Measurements from ENCODE around the gene FBXL15.

The FBXL15 gene

GRCh38 chr10:102424916-102425315 lies 4.3 kb downstream of the FBXL15 start:
- no peak for ATAC-seq
- TF ChIP-seq ESRRG (CRISPR knock-in tag; IDR thresholded peaks at IDR 0.05): no peak
- TF ChIP-seq ZNF70 (CRISPR knock-in tag; IDR thresholded peaks at IDR 0.05): no peak
- TF ChIP-seq TCF4 (CRISPR knock-in tag; IDR thresholded peaks at IDR 0.05; ENCODE audit: borderline replicate concordance): no peak
- TF ChIP-seq TOX (CRISPR knock-in tag; IDR thresholded peaks at IDR 0.05; ENCODE audit: borderline replicate concordance): no peak
- TF ChIP-seq SNAI2 (CRISPR knock-in tag; IDR thresholded peaks at IDR 0.05): no peak
- TF ChIP-seq RARB (CRISPR knock-in tag; IDR thresholded peaks at IDR 0.05): no peak
- no peak for TF ChIP-seq CSDC2 (CRISPR knock-in tag; IDR thresholded peaks at IDR 0.05)
- no peak for TF ChIP-seq ZNF565 (CRISPR knock-in tag; conservative IDR thresholded peaks at IDR 0.05; ENCODE audit: low read depth)

DNA sequence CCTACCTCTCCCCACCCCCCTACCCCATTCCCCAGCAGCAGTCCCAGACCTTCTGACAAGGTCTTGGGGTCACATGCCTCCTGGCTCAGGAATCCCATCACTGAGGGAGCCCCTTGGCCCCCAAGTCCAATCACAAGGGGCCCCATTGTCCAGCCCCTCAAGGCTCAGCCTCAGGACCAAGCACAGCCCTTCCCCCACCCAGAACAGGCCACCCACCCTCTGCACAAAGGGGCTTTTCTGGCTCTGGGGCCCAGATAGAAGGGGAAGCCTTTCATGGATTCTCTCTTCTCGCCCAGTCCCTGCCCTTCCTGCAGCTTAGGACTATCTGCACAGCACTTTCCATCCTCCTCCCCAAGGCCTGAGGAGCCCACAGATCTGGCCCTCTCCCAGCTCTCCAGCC lies 4.8 kb downstream of the FBXL15 start:
- ATAC-seq: no peak
- TF ChIP-seq, protein P1, sequence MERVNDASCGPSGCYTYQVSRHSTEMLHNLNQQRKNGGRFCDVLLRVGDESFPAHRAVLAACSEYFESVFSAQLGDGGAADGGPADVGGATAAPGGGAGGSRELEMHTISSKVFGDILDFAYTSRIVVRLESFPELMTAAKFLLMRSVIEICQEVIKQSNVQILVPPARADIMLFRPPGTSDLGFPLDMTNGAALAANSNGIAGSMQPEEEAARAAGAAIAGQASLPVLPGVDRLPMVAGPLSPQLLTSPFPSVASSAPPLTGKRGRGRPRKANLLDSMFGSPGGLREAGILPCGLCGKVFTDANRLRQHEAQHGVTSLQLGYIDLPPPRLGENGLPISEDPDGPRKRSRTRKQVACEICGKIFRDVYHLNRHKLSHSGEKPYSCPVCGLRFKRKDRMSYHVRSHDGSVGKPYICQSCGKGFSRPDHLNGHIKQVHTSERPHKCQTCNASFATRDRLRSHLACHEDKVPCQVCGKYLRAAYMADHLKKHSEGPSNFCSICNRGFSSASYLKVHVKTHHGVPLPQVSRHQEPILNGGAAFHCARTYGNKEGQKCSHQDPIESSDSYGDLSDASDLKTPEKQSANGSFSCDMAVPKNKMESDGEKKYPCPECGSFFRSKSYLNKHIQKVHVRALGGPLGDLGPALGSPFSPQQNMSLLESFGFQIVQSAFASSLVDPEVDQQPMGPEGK (CRISPR knock-in tag; IDR thresholded peaks at IDR 0.05; ENCODE audit: borderline replicate concordance): no peak
- no peak for TF ChIP-seq CSDC2 (CRISPR knock-in tag; IDR thresholded peaks at IDR 0.05)
- TF ChIP-seq BACH2 (CRISPR knock-in tag; IDR thresholded peaks at IDR 0.05; ENCODE audit: borderline replicate concordance): no peak
- no peak for TF ChIP-seq PPARA (CRISPR knock-in tag; IDR thresholded peaks at IDR 0.05; ENCODE audit: borderline replicate concordance)
- TF ChIP-seq OSR1 (CRISPR knock-in tag; IDR thresholded peaks at IDR 0.05): no peak
- no peak for TF ChIP-seq TCF4 (CRISPR knock-in tag; IDR thresholded peaks at IDR 0.05; ENCODE audit: borderline replicate concordance)
- TF ChIP-seq SNAI2 (CRISPR knock-in tag; IDR thresholded peaks at IDR 0.05): no peak
- no peak for TF ChIP-seq ARNTL (CRISPR knock-in tag; IDR thresholded peaks at IDR 0.05; ENCODE audit: borderline replicate concordance, low read depth)
- no peak for TF ChIP-seq ZNF8 (CRISPR knock-in tag; IDR thresholded peaks at IDR 0.05)
- TF ChIP-seq TOX (CRISPR knock-in tag; IDR thresholded peaks at IDR 0.05; ENCODE audit: borderline replicate concordance): no peak

DNA sequence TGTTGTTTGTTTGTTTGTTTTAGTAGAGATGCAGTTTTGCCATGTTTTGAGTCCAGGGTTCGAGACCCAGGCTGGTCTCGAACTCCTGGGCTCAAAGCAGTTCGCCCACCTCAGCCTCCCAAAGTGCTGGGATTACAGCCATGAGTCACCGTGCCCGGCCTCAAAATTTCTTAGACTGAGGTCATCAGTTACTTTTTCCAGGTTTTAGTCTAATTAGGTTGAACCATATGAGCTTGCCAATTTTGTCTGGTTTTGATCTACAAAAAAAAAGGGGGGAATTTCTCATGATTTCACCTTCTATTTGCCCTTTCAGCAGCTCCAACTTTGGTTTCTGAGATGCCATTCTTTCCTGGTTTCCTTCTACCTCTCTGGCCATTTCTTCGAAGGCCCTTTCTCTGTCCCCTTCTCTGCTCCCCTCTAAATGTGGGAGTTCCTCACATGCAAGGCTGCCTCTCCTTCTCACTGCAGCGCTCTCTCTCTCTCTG lies 6.2 kb downstream of the FBXL15 start:
- no peak for TF ChIP-seq CSDC2 (CRISPR knock-in tag; IDR thresholded peaks at IDR 0.05)
- no peak for TF ChIP-seq GLIS3 (CRISPR knock-in tag; IDR thresholded peaks at IDR 0.05)
- no peak for TF ChIP-seq BACH2 (CRISPR knock-in tag; IDR thresholded peaks at IDR 0.05; ENCODE audit: borderline replicate concordance)
- no peak for TF ChIP-seq TOX (CRISPR knock-in tag; IDR thresholded peaks at IDR 0.05; ENCODE audit: borderline replicate concordance)
- no peak for TF ChIP-seq ZFP3 (CRISPR knock-in tag; IDR thresholded peaks at IDR 0.05)
- no peak for TF ChIP-seq ZNF565 (CRISPR knock-in tag; conservative IDR thresholded peaks at IDR 0.05; ENCODE audit: low read depth)
- TF ChIP-seq RARB (CRISPR knock-in tag; IDR thresholded peaks at IDR 0.05): no peak
- no peak for TF ChIP-seq OSR1 (CRISPR knock-in tag; IDR thresholded peaks at IDR 0.05)
- no peak for TF ChIP-seq ARNTL (CRISPR knock-in tag; IDR thresholded peaks at IDR 0.05; ENCODE audit: borderline replicate concordance, low read depth)
- TF ChIP-seq TCF4 (CRISPR knock-in tag; IDR thresholded peaks at IDR 0.05; ENCODE audit: borderline replicate concordance): no peak
- TF ChIP-seq, protein P1 (CRISPR knock-in tag; IDR thresholded peaks at IDR 0.05; ENCODE audit: borderline replicate concordance): no peak
- ATAC-seq: no peak

- TF ChIP-seq ZC3H10 (CRISPR knock-in tag; IDR thresholded peaks at IDR 0.05) (no peak), OSR1 (CRISPR knock-in tag; IDR thresholded peaks at IDR 0.05) (no peak), ESRRG (CRISPR knock-in tag; IDR thresholded peaks at IDR 0.05) (no peak), ZFP30 (CRISPR knock-in tag; IDR thresholded peaks at IDR 0.05) (no peak), PPARA (CRISPR knock-in tag; IDR thresholded peaks at IDR 0.05; ENCODE audit: borderline replicate concordance) (no peak), ISL1 (CRISPR knock-in tag; IDR thresholded peaks at IDR 0.05) (no peak)
- TF ChIP-seq, protein P1 (CRISPR knock-in tag; IDR thresholded peaks at IDR 0.05; ENCODE audit: borderline replicate concordance): no peak
- TF ChIP-seq, protein P2, sequence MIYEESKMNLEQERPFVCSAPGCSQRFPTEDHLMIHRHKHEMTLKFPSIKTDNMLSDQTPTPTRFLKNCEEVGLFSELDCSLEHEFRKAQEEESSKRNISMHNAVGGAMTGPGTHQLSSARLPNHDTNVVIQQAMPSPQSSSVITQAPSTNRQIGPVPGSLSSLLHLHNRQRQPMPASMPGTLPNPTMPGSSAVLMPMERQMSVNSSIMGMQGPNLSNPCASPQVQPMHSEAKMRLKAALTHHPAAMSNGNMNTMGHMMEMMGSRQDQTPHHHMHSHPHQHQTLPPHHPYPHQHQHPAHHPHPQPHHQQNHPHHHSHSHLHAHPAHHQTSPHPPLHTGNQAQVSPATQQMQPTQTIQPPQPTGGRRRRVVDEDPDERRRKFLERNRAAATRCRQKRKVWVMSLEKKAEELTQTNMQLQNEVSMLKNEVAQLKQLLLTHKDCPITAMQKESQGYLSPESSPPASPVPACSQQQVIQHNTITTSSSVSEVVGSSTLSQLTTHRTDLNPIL (CRISPR knock-in tag; IDR thresholded peaks at IDR 0.05; ENCODE audit: low read depth): no peak
- ATAC-seq: no peak
These were observed 8.8 kb downstream of the FBXL15 start for GRCh38 chr10:102429468-102429867.

All from SK-N-SH treated with all-trans-retinoic acid at 6 μM for 48 hours (cell line).